Nephron progenitor cell (in vitro differentiated cells): ENCODE data around the gene ZNF45.

Source experiments
- DNase-seq: peaks from one replicate; pipeline ENCODE4 v3.0.0; 2021
- H3K27ac Mint-ChIP-seq: 2 replicates; pipeline ENCODE4 v1.8.0; 2021; ENCODE audit warnings: mild to moderate bottlenecking, moderate library complexity, mixed read lengths
- H3K27me3 Mint-ChIP-seq: 2 replicates; pipeline ENCODE4 v1.8.0; 2021; ENCODE audit warnings: mild to moderate bottlenecking, low read depth, mixed read lengths; ENCODE audit not compliant: poor library complexity
- H3K36me3 Mint-ChIP-seq: 2 replicates; pipeline ENCODE4 v1.8.0; 2021; ENCODE audit warnings: low read depth, mixed read lengths
- H3K4me1 Mint-ChIP-seq: 2 replicates; pipeline ENCODE4 v1.8.0; 2021; ENCODE audit warnings: mixed read lengths
- H3K4me3 Mint-ChIP-seq: 2 replicates; pipeline ENCODE4 v1.8.0; 2021; ENCODE audit warnings: mild to moderate bottlenecking, moderate library complexity, mixed read lengths
- H3K9me3 Mint-ChIP-seq: 2 replicates; pipeline ENCODE4 v1.8.0; 2021; ENCODE audit warnings: mild to moderate bottlenecking, moderate library complexity, mixed read lengths
- TF ChIP-seq, protein P1 (sequence below): fragments of 200-600 bp; sonication (generic); IDR thresholded peaks from 2 replicates; pipeline ENCODE4 v1.5.0; 2021; ENCODE audit warnings: antibody characterized with exemption

Gene ZNF45

DNA sequence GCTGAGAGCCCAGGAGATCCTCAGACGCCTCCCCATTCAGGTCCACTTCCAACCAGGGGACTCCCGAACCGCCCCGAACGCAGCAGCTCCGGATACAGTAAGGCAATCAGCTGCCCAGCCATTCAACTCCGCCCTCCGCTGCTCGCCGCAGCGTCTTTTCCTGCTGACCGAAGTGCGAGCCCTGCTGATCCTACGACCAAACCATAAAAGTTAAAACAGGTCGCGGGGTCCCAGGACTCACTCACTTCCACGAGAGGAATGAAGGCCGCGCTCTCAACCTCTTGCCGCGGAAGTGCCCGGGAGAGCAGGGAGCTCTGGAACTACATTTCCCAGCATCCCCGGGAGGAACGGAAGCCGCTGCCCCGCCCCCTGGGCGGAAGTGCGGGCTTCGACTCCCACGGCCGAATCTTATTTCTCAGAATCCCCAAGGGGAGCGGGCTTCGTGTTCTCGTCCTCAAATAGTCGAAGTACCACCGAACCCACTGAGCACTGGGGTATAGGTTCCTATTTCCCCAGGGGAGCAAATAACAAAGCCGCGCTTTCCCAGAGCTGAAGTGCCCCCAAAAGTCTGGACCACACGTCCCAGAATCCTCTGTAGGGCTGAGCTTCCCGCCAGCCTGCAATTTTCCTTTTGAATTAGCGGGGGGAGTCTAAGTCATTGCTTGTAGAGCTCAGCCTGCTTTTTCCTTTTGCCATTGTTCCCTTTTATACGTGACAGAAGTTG is at the start of gene ZNF45:
Gene ZNF45, minus strand, starts transcription at position 298 of the 724 bp plus-strand sequence. CDS start 13,097 bp downstream, outside the sequence.
- Mint-ChIP-seq H3K36me3 (peaks cover 41% of the 10 kb centered on the region), H3K27me3 (peaks cover 10% of the 10 kb centered on the region), H3K27ac (peak within 1 kb of the TSS; percentile 92), H3K4me1 (peaks cover 13% of the 10 kb centered on the region), H3K9me3 (peaks cover 39% of the 10 kb centered on the region), H3K4me3 (peak within 1 kb of the TSS; percentile 97)
- TF ChIP-seq, protein P1, sequence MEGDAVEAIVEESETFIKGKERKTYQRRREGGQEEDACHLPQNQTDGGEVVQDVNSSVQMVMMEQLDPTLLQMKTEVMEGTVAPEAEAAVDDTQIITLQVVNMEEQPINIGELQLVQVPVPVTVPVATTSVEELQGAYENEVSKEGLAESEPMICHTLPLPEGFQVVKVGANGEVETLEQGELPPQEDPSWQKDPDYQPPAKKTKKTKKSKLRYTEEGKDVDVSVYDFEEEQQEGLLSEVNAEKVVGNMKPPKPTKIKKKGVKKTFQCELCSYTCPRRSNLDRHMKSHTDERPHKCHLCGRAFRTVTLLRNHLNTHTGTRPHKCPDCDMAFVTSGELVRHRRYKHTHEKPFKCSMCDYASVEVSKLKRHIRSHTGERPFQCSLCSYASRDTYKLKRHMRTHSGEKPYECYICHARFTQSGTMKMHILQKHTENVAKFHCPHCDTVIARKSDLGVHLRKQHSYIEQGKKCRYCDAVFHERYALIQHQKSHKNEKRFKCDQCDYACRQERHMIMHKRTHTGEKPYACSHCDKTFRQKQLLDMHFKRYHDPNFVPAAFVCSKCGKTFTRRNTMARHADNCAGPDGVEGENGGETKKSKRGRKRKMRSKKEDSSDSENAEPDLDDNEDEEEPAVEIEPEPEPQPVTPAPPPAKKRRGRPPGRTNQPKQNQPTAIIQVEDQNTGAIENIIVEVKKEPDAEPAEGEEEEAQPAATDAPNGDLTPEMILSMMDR, result no peak
- DNase-seq, result peak; percentile 87

DNA sequence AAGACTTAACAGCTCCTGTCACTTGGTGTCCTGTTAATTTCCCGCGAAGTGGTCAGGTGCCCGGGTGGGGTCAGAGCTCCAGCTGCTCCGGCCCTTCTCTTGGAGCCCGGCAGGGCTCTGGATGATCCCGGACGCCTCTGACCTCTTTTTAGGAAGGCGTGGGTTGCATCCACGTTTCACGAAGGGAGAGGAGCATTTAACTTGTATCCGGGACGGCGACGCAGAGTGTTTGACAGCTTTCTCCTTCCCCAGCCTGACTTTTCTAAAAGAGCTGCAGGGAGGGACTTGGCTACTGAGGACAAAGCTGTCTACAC is 49.6 kb upstream of the ZNF45 start:
- Mint-ChIP-seq H3K27ac (no peak overlapping the region), H3K9me3 (peaks cover 66% of the 10 kb centered on the region), H3K36me3 (peaks cover 42% of the 10 kb centered on the region), H3K4me1 (peaks cover 4% of the 10 kb centered on the region), H3K27me3 (no peaks in the 10 kb centered on the region), H3K4me3 (peak overlapping the region; percentile 99)
- no peak for DNase-seq
- TF ChIP-seq, protein P1, result no peak

DNA sequence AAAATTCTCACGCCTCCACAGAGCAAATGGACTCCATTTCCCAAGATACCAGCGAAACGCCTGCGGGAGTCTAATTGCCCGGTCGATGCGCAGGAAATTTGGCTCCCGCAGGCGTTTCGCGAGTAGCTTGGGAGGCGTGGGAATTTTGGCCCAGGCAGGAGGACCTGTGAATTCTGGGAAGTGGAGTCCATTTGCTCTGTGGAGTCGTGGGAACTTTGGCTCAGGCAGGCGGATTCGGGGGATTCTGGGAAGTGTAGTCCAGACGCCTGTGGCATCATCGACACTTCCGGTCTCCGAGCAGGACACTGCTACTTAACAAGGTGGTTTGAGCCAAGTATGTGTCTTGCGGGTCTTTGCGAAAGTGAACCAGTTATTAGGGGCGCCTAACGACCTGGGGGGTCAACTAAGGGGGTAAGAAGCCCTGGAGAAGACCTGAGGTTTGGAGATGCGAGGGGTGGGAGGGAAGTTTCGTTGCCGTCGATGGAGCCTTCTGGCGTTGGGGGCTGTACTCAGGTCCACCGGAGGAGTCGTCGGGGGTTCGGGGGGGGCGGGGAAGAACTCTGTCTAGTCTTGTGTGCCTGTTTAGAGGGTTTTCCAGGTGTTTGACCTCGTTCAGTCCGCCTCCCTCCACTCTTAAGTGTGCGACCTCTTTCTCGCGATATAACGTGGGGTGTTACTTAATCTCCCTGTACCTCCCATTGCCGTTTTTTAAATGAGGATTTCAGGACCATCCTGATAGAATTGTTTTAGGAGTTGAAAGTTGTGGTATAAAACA is 49.0 kb upstream of the ZNF45 start, which contains the start of gene ZNF155:
Gene ZNF155, plus strand, starts transcription at position 277 of the 775 bp plus-strand sequence. CDS start 4,356 bp downstream, outside the sequence.
- Mint-ChIP-seq H3K9me3 (peaks cover 66% of the 10 kb centered on the region), H3K27ac (peak within 1 kb of the TSS; percentile 59), H3K36me3 (peaks cover 40% of the 10 kb centered on the region), H3K4me1 (peaks cover 4% of the 10 kb centered on the region), H3K27me3 (no peaks in the 10 kb centered on the region), H3K4me3 (peak within 1 kb of the TSS; percentile 99)
- TF ChIP-seq, protein P1, result no peak
- DNase-seq, result peak; percentile 75

DNA sequence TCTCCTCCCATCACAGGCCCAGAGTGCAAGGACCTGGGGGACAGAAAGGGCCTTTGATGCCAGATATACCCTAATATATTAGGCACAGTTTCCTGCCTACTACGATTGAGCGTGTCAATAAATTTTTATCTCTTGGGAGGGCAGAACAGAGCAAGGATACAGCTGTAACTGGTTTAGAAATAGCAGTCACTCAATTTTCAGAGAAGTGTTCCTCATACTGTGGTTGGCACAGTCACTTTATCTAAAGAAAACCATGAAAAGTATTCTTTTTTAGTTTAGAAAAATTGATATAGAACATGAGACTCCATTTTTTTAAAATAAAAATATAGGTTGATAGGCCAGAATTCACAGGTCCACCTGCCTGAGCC is 48.4 kb upstream of the ZNF45 start:
- TF ChIP-seq, protein P1, result no peak
- Mint-ChIP-seq H3K36me3 (peaks cover 40% of the 10 kb centered on the region), H3K4me1 (peaks cover 4% of the 10 kb centered on the region), H3K4me3 (peak overlapping the region; percentile 44), H3K9me3 (peaks cover 66% of the 10 kb centered on the region), H3K27me3 (no peaks in the 10 kb centered on the region), H3K27ac (no peak overlapping the region)
- DNase-seq, result no peak

DNA sequence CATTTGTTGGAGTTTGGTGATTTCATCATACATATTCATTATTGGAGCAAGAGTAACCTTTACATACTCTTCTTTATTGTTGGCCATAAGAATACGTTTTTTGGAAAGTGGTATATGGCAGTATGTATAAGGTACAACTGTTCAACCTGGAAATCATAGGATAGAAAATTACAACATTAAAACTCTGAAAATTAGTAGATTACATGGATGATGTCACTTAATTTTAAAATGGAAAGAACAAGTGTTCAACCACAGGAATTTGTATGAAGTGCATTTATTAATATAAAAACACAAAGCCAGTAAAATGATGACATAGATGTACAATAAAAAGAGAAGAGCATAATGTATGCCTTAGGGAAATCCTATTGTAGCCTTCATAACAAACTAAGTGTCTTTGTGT is 41.6 kb upstream of the ZNF45 start:
- DNase-seq, result no peak
- peaks cover 76% of the 10 kb centered on the region for H3K36me3 Mint-ChIP-seq
- no peak overlapping the region for H3K4me3 Mint-ChIP-seq

More for the DNA sequence above, 41.6 kb upstream of the ZNF45 start:
- TF ChIP-seq, protein P1, result no peak
- peaks cover 5% of the 10 kb centered on the region for H3K27me3 Mint-ChIP-seq
- no peak overlapping the region for H3K27ac Mint-ChIP-seq
- peaks cover 94% of the 10 kb centered on the region for H3K9me3 Mint-ChIP-seq
- H3K4me1 Mint-ChIP-seq, result no peaks in the 10 kb centered on the region
